Subcutaneous abdominal adipose tissue (tissue), 5 donors: ENCODE data around the gene BSG.

Source experiments
- H3K27ac ChIP-seq: one replicate; pipeline ENCODE4 v1.7.0; 2013; ENCODE audit warnings: low read depth, mild to moderate bottlenecking, inconsistent platforms, low read length, moderate library complexity
- H3K27me3 ChIP-seq, 5 donors: one replicate each; pipeline ENCODE4 v1.7.0; 2013; ENCODE audit warnings: low read length in 5 of 5, inconsistent platforms in 1 of 5; ENCODE audit not compliant: control insufficient read depth in 5 of 5, insufficient read depth in 4 of 5
- H3K36me3 ChIP-seq, 5 donors: one replicate each; pipeline ENCODE4 v1.7.0; 2013; ENCODE audit warnings: low read length in 5 of 5; ENCODE audit not compliant: control insufficient read depth in 5 of 5, insufficient read depth in 5 of 5
- H3K4me1 ChIP-seq, 5 donors: one replicate each; pipeline ENCODE4 v1.7.0; 2013; ENCODE audit warnings: low read length in 5 of 5, mild to moderate bottlenecking in 3 of 5, moderate library complexity in 1 of 5; ENCODE audit not compliant: control insufficient read depth in 5 of 5, insufficient read depth in 5 of 5
- H3K4me3 ChIP-seq, 5 donors: one replicate each; pipeline ENCODE4 v1.7.0; 2013; ENCODE audit warnings: low read length in 5 of 5, low read depth in 1 of 5
- H3K9ac ChIP-seq, 5 donors: one replicate each; pipeline ENCODE4 v1.7.0; 2013; ENCODE audit warnings: low read length in 5 of 5, mild to moderate bottlenecking in 4 of 5, moderate library complexity in 3 of 5
- H3K9me3 ChIP-seq, 5 donors: one replicate each; pipeline ENCODE4 v1.7.0; 2013; ENCODE audit warnings: low read length in 5 of 5; ENCODE audit not compliant: control insufficient read depth in 5 of 5
- donor health status: healthy.
- donor health status: healthy.
- donor health status: healthy.
- donor health status: healthy.
- donor health status: healthy.

The BSG gene

DNA sequence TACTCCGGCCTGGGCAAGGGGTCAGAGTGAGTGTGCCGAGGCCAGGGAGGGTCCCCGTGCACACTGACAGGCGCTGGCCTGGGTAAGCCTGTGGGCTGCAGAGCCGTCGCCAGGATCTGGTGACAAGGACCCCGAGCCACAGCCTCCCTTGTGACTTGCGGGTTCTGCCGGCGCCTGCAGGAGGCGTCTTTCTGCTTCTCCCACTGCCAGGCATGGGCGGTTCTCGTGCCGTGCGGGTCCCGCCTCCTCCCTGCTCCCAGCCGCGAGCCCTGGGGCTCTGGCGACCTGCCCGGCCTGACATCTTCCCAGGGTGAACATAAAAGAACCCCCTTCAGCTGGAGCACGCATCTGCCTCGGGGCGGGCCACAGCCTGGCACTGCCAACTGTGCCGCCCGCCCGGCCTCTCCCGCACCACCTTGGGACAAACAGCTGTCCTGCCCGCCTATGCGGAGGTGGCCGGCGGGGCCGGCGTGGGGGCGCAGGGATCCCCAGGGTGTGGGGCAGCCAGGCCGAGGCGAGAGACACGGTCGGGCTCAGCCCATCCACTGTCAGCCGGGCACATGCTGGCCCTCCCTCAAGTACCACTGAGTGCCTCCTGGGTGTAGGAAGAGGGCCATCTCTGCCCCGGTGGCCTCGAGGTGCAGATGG is 15.8 kb downstream of the BSG start:
- H3K36me3 ChIP-seq, result peaks cover 0 to 5% (median 4%) of the 10 kb centered on the region in 5 donors
- no peak overlapping the region for H3K4me3 ChIP-seq
- no peak overlapping the region for H3K27ac ChIP-seq
- no peak overlapping the region for H3K9ac ChIP-seq
- no peaks in the 10 kb centered on the region for H3K9me3 ChIP-seq
- H3K27me3 ChIP-seq, result peaks cover 25 to 42% (median 39%) of the 10 kb centered on the region in 5 donors
- peaks cover 0 to 30% (median 15%) of the 10 kb centered on the region in 5 donors for H3K4me1 ChIP-seq

DNA sequence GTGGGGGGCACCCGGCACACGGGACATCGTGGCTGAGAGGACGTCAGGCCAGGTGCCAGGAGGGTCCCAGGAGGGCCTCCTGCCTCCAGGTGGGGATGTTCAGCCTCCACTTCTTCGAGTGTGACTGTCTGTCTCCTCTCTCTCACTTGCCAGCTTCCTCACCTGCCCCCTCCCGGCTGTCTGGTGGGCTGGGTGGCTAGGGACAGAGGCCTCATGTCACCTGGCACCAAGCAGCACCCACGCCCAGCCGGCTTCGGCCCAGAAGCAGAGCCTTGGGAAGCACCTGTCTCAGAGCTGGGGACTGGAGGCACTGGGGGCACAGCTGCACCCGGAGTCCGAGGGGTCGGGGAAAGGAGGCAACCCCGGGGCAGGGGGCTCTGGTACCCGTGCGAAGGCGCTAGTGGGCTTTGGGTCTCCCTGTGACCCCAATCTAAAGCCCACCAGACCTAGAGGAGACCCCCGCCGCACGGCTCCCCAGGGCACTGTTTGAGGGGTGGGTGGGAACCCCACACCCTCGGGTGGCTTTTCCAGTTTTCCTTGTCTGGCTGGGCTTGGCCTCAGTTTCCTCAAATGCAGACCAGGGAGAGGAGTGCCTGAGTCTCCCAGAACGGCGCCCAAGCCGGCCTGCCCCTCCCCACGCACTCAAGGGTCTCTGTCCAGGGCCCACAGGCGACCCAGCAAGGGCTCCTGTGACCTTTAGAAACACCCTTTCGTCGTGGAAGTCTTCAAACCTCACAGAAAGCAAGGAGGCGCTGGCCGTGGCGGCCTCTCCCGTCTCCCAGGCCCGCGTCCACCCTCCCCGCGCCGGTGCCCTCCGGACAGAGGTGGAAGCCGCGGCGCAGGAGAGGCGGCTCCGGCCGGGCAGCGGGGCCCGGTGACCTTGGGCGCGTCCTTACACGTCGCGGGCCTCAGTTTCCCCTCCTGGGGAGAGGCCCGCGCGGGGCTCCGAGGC is 16.6 kb downstream of the BSG start:
- no peak overlapping the region for H3K4me3 ChIP-seq
- H3K9me3 ChIP-seq, result no peaks in the 10 kb centered on the region
- no peak overlapping the region for H3K27ac ChIP-seq
- H3K9ac ChIP-seq, result no peak overlapping the region
- H3K36me3 ChIP-seq, result no peaks in the 10 kb centered on the region
- peaks cover 28 to 45% (median 39%) of the 10 kb centered on the region in 5 donors for H3K27me3 ChIP-seq
- H3K4me1 ChIP-seq, result peaks cover 0 to 27% (median 12%) of the 10 kb centered on the region in 5 donors

DNA sequence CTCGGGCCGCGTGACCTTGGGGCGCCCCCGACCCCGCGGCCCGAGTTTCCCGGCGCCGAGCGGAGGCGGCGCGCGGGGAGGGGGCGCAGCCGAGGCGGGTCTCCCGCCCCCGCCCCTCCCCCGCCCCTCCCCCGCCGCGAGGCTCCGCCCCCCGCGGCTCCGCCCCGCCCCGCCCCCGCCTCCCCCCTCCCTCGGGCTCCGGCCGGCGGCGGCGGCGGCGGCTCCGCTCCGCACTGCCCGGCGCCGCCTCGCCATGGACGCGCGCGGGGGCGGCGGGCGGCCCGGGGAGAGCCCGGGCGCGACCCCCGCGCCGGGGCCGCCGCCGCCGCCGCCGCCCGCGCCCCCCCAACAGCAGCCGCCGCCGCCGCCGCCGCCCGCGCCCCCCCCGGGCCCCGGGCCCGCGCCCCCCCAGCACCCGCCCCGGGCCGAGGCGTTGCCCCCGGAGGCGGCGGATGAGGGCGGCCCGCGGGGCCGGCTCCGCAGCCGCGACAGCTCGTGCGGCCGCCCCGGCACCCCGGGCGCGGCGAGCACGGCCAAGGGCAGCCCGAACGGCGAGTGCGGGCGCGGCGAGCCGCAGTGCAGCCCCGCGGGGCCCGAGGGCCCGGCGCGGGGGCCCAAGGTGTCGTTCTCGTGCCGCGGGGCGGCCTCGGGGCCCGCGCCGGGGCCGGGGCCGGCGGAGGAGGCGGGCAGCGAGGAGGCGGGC is 17.4 kb downstream of the BSG start, which contains the start of gene HCN2:
Gene HCN2 (plus strand): TSS at position 189 of the 703 bp plus-strand sequence. CDS start 65 bp downstream, at position 254.
- H3K9ac ChIP-seq, result no peak within 1 kb of the TSS
- no peak within 1 kb of the TSS for H3K27ac ChIP-seq
- peak within 1 kb of the TSS in 1 of 5 donors; percentile 37 for H3K4me3 ChIP-seq
- peaks cover 0 to 24% (median 9%) of the 10 kb centered on the region in 5 donors for H3K4me1 ChIP-seq
- no peaks in the 10 kb centered on the region for H3K36me3 ChIP-seq
- H3K27me3 ChIP-seq, result peaks cover 32 to 52% (median 42%) of the 10 kb centered on the region in 5 donors
- no peaks in the 10 kb centered on the region for H3K9me3 ChIP-seq

- peak overlapping the region in 1 of 5 donors; percentile 37 for H3K4me3 ChIP-seq
- no peaks in the 10 kb centered on the region for H3K36me3 ChIP-seq
- no peak overlapping the region for H3K27ac ChIP-seq
- peaks cover 32 to 52% (median 42%) of the 10 kb centered on the region in 5 donors for H3K27me3 ChIP-seq
- H3K4me1 ChIP-seq, result peaks cover 0 to 24% (median 9%) of the 10 kb centered on the region in 5 donors
- no peak overlapping the region for H3K9ac ChIP-seq
- no peaks in the 10 kb centered on the region for H3K9me3 ChIP-seq
These were observed 18.0 kb downstream of the BSG start for GRCh38 chr19:590396-590745.

GRCh38 chr19:590750-591098 is 18.3 kb downstream of the BSG start:
- no peak overlapping the region for H3K9ac ChIP-seq
- H3K36me3 ChIP-seq, result no peaks in the 10 kb centered on the region
- no peak overlapping the region for H3K4me3 ChIP-seq
- H3K27me3 ChIP-seq, result peaks cover 32 to 52% (median 42%) of the 10 kb centered on the region in 5 donors
- no peaks in the 10 kb centered on the region for H3K9me3 ChIP-seq
- no peak overlapping the region for H3K27ac ChIP-seq
- H3K4me1 ChIP-seq, result peaks cover 0 to 24% (median 9%) of the 10 kb centered on the region in 5 donors

GRCh38 chr19:591099-591958 is 18.9 kb downstream of the BSG start:
- Histone ChIP-seq H3K36me3 (no peaks in the 10 kb centered on the region), H3K9ac (no peak overlapping the region), H3K4me1 (peaks cover 0 to 24% (median 9%) of the 10 kb centered on the region in 5 donors), H3K27me3 (peaks cover 32 to 57% (median 42%) of the 10 kb centered on the region in 5 donors), H3K9me3 (no peaks in the 10 kb centered on the region), H3K4me3 (no peak overlapping the region), H3K27ac (no peak overlapping the region)

GRCh38 chr19:592101-592500 is 19.7 kb downstream of the BSG start:
- no peaks in the 10 kb centered on the region for H3K9me3 ChIP-seq
- no peak overlapping the region for H3K9ac ChIP-seq
- peaks cover 32 to 62% (median 42%) of the 10 kb centered on the region in 5 donors for H3K27me3 ChIP-seq
- H3K4me1 ChIP-seq, result peaks cover 0 to 24% (median 9%) of the 10 kb centered on the region in 5 donors
- no peaks in the 10 kb centered on the region for H3K36me3 ChIP-seq
- H3K27ac ChIP-seq, result no peak overlapping the region
- no peak overlapping the region for H3K4me3 ChIP-seq

GRCh38 chr19:593055-593454 is 20.7 kb downstream of the BSG start:
- H3K9ac ChIP-seq, result no peak overlapping the region
- no peak overlapping the region for H3K27ac ChIP-seq
- H3K27me3 ChIP-seq, result peaks cover 32 to 59% (median 39%) of the 10 kb centered on the region in 5 donors

GRCh38 chr19:593505-593904 is 21.1 kb downstream of the BSG start:
- no peak overlapping the region for H3K4me3 ChIP-seq
- H3K4me1 ChIP-seq, result peaks cover 0 to 15% (median 6%) of the 10 kb centered on the region in 5 donors
- H3K27ac ChIP-seq, result no peak overlapping the region
- H3K27me3 ChIP-seq, result peaks cover 31 to 55% (median 37%) of the 10 kb centered on the region in 5 donors
- H3K9me3 ChIP-seq, result no peaks in the 10 kb centered on the region
- no peaks in the 10 kb centered on the region for H3K36me3 ChIP-seq
- no peak overlapping the region for H3K9ac ChIP-seq

More at GRCh38 chr19:593055-593454, 20.7 kb downstream of the BSG start:
- Histone ChIP-seq H3K36me3 (no peaks in the 10 kb centered on the region), H3K4me3 (no peak overlapping the region), H3K9me3 (no peaks in the 10 kb centered on the region), H3K4me1 (peaks cover 0 to 20% (median 9%) of the 10 kb centered on the region in 5 donors)
